Effector CD4-positive, alpha-beta T cell (primary cell): ENCODE results near the gene PIRT. TPM values are rescaled to one million over a fixed set of nuclear protein-coding genes. Genes with fewer than 3 reads are reported as not detected.
A peak's percentile ranks its signal among the peaks of the same experiment; 100 is the strongest.
"Not testable (repeated sequence)": the region's sequence is repeated elsewhere in the genome, so short reads cannot be mapped to it uniquely, and the experiment has no call there.

Source experiments
- DNase-seq: peaks from one replicate; pipeline ENCODE4 v3.0.0-alpha.2; 2020
- total RNA-seq: gene quantifications from one replicate; lab custom pipeline; 2026; lab: John Stamatoyannopoulos, UW

PIRT gene
- total RNA-seq: not detected

GRCh38 chr17:10837921-10838320 is at the start of gene PIRT:
Gene PIRT, minus strand, starts transcription at chr17:10838087. Its CDS starts 12,442 bp downstream, at chr17:10825645.
- DNase-seq: no peak

DNA sequence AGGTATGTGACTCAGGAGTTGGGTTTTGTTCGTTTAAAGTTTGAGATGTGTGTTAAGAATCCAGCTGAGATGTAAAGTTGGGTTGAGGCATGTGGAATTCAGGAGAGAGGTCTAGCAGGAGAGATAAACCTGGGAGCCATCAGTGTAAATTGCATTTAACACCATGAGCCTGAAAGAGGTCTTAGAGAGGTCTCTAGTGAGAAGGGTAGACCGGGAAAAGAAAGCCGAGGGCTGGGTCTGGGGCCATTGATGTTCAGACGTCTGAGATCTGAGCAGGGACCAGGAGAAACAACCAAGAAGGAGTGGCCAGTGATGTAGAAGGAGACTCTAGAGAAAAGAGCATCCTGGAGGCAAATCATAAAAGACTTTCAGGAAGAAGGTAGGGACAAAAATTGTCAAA is 44.1 kb upstream of the PIRT start:
- no peak for DNase-seq

DNA sequence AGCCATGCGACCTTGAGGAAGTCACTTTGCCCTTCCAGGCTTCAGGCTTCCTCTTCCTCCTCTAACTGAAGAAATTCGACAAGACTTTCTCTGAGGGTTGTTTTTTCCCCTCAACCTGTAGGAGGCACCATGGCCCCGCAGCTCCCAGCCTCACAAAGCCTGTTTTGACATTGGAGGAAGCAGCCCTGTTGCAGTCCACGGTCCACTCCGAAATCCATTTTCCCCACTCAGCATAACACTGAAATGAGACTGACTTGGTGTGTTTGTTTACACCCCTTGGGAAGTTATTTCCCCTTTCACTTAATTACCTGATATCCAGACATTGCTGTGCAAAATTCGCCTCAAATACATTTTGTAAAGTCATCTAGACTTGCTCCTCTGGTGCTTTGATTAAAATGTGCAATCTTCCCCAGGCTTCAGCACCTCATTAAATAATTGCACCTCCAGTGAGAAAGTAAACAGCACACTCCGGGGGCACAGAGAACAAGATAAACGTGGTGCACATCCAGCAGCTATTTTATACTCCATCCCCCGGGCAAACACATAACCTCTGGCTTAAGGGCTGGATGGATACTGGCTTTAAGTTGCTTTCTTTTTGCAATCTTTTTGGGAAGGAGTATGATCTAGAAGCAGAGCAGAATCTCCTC is 41.4 kb upstream of the PIRT start:
- DNase-seq: no peak

- no peak for DNase-seq
Observed at GRCh38 chr17:10875984-10876555, 38.2 kb upstream of the PIRT start.

DNA sequence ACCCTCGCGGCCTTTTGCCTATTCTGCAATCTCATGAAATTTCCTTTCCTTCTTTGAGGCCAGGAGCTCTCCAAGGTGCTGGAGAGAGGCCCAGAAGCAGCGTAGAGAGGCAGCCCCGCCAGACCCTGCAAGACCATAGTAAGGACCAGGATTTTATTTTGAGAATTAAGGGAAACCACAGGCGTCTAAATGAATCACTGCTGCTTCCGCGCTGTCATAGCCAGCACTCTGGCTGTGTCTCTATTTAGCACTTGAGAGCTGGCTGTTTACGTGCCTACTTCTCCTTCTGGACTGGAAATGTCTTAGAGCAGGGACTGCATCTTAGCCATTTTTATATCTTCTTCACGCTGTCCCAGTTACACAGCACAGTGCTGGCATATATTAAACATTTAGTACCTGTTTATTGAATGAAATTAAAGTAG is 37.6 kb upstream of the PIRT start:
- DNase-seq: no peak

DNA sequence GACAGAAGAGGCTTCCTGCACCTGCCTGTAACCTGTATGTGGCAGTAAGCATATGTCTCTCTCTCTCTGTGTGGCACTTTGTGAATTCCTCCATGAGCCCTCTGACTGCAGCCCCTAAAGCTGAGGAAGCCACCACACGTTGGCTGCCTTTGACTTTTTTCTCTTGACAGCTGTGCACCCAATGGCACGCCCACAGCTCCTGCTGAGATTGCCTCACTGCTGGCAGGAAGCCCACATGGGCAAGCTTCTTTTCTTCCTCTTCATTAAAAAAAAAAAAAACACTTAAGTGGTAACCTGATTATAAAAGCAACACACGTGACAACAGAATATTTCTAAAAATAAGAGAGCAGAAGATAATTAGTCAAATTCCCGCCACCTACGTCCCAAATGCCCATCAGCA is 34.0 kb upstream of the PIRT start:
- no peak for DNase-seq

DNA sequence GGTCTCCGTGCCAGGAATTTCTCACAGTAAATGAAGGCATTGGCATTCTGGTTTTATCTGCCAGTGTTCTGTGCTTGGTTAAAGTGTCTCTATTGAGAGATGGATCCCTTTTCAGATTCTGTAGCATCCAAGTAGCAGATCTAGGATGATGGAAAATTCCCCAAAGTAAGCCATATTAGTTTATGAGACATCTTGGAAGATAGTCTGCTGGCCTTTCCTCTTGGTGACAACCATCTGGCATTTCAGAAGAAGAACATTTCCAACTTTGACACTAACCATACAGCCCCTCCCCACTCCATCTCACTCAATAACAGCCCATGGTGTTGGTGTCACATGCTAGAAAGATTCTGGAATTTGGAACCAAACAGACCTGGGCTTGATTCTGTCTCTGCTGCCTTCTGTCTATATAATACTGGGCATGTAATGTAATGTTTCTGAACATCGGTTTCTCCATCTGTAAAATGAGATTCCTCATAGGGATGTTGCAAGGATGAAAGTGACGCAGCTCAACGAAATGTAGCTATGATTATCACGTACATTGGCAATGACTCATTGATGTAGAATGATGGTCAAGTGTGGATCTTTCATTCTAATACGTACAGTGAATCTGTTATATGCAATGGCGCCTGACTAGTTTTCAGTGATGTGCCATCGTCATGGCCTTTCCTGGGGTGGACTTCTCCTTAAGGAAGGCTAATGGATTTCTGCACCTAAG is 32.6 kb upstream of the PIRT start:
- DNase-seq: no peak

GRCh38 chr17:10868744-10869143 is 30.9 kb upstream of the PIRT start:
- DNase-seq: not testable (repeated sequence)

DNA sequence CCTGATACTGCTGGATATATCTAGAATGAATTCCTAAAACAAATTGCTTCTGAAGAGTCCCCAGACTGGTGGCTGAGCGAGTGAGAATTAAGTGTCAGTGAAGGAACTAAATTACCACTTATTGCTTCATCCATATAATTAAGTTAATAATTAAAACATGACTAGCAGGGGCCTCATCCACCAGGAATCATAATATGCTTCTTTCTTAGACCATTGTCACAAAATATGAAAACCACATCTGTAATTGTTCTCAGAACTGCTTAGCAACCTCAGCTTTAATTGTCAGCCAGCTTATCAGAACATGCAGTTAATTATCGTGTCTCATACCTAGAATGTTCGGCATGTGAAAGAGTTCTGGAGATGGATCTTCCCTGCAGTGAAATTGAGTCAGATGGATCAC is 21.2 kb upstream of the PIRT start:
- no peak for DNase-seq

DNA sequence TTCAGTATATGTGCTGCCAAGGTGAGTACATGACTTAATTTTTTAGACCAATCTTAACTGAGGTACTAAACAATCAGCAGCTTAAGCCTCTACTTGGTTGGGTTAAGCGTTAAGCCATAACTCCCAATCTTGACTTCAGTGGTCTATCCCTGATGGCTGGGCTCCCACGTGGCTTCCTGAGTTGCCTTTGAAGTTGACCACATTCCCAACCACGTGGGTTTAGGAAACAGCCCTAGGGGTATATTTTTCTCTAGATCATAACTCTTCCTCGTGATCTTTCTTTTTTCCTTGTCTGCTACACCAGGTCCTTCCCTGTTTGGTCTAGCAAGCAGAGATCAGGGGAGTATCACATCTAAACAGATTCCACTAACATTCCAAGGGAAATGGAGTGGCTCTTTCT is 20.1 kb upstream of the PIRT start:
- DNase-seq: no peak

GRCh38 chr17:10846636-10847035 is 8.7 kb upstream of the PIRT start:
- DNase-seq: not testable (repeated sequence)

DNA sequence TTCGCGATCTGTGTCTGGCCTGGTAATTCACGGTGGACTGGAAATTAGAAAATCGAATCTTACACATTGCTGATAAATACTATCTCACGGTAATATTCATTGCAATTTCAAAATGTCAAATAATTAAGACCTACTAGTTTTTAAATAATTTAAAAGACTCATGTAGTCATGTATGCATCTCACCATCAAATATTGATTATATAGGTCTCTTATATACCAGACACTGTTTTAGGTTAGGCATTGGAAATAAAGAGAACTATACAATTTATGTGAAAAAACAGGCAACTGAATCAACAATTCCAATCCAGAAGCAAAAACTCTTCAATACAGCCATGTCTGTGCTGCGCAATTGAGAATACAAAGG is 7.5 kb upstream of the PIRT start:
- DNase-seq: no peak

DNA sequence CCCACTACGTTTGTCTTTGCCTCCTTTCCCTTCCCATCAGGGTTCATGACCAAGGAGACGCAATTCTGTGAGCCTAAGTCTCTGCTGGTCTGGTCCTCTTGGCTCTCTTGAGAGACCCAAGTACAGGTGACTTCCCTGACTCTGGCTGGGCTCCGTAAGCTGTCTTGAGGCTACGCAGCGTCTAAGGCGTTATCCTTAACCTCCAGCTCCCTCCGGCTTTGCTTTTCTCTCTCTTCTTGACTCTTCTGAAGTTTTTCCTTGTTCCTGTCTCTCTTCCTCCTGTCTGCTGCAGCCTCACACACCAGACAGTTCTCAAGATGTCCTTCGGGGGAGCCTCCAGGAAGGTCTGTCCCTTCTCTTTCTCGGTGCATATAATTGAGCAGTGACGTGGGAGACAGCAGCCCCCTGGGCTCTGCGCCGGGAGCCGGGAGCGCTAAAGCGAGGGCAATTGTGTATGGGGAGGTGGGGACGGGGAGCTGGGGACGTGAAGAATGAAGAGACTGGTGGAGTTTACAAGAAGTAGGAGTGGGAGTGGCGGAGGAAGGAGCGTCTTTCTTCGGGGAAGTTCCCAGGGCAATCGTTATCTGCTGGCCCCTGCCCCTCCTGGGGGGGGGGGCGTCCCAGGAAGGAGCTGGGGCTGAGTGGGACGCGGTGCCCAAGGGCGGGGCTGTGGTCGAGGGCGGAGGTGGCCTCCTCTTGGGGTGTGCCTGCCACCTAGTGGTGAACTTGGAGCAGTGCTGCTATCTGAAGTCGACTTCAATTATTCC is 6.9 kb upstream of the PIRT start:
- peak; percentile 49 for DNase-seq

GRCh38 chr17:10843811-10844210 is 5.9 kb upstream of the PIRT start:
- no peak for DNase-seq

DNA sequence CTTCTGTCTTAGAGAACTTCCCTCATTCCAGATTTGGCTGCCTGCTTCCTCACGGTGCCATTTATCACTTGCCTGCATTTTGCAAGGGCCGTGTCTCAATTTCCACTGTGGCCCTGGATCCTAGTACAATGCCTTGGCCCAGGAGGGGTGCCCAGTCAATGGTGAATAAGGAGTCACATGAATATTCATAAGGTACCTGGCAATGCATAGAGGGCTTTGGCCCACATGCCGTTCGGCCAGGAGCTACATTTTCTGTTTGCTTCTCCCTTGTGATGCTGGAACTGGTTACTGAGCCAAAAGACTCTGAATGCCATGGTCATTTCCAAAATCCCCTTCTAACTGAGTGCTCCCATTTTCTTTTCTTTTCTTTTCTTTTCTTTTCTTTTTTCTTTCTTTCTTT is 4.8 kb upstream of the PIRT start:
- no peak for DNase-seq

DNA sequence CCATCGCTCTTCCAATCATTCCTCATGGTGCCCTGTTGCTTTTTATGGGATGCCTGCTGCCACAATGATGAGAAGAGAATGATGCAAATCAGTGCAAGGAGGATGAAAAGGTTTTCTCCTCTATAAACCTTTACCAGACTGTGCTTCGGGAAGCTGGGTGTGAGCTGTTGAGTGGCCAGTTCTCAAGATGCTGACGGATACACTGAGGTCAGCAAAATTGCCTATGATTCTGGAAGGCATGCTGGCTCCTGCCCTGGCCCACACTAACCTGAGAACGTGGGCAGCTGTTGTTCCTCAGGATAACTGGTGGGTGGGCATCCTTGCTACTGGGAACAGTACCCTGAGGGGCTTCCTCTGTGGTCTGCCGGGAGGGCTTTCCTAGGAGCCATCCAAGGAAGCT is 795 bp upstream of the PIRT start:
- DNase-seq: no peak

DNA sequence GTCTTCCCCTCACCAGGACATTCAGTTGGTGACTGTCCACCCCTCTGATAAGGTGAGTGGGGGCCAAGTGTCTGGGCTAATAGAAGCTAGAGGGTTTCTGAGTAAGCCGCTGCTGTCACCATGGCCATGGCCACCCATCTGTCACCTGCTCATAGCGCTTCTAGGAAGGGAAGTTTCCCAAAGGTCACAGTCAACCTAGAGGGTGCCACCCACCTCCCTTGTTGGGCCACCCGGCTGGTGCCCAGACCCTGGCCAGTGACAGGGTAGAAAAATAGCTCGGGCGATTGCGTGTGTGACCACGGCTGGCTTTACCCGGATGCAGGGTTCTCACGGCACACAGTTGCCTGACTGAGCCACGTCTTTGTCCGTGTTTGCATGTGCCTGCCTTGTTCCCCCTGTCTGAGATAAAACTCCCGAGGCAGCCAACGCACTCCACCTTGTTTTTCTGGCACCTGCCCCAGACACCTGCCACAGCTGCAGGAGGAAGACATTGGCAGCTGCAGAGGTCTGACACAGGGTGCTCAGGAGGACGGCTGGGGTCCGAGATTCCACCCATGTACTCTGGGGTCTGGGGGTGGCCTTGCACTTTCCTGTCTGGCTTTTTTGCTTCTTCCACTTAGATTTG is 809 bp downstream of the PIRT start:
- DNase-seq: no peak

GRCh38 chr17:10836145-10836544 is 1.7 kb downstream of the PIRT start:
- no peak for DNase-seq

- no peak for DNase-seq
Observed at GRCh38 chr17:10831696-10832095, 6.2 kb downstream of the PIRT start.

DNA sequence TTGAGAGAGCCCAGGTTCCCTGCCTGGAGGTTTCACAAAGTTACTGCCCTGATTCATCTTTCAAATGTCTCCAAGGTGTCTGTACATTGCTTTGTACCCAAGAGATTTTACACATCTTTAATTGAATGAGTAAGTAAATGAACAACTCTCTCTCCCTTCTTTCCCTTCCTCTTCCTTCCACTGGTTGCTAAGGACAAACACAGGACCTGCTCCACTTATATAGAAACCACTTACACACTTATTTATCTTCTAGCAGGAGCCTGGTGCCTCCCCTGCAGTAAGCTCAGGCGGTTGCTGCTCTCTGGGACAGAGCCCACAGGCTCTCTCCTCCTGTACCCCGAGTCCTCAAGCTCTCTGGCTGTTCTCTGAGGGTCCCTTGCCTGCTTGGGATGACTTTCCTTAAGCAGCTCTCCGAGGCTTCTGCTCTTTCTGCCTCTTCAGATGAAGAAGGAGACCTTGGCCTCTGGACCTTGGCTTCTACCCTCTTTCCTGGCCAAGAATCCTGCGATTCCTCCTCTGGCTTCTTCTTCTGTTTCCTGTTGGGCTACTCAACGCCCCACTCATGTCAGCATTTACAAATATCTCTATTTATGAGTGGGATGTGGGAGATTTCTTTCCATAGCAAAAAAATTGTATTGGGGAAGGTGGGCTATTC is 9.9 kb downstream of the PIRT start:
- DNase-seq: no peak

DNA sequence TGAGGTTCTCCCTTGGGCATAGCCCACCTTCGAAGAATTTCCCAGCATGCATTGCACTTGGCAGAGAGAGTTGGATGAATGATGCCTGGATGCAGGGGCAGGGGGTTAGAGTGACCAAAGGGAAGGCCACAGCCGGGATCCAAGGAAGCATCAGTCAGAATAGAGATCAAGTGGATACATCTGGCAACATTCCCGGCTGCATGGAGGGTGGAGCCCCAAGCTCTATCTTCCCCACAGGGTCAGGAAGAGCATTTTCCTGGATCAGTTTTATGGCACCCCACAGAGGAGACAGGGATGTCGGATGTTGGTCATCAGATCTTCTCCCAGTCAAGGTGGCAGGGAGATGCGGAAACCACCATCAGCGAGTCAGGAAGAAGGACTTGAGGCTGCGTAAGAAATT is 13.0 kb downstream of the PIRT start:
- DNase-seq: no peak

DNA sequence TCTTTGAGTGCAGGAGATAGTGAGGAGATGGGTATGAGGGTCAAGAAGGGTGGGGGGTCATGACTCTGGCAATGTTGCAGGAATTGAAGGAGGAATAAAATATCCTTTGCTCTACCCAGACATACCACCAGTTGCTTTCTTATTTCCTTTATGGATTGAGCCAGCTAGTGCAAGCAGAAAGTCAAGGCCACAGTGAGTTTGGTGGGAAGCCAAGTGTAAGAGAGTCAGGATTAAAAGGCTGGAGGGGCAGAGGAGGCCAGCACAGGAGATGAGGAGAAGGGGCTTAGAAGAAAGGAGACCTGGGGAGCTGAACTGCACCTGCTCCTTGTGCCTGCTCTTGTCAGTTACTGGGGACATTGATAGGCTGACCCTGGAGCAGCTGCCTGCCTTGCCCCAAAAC is 16.1 kb downstream of the PIRT start:
- no peak for DNase-seq

DNA sequence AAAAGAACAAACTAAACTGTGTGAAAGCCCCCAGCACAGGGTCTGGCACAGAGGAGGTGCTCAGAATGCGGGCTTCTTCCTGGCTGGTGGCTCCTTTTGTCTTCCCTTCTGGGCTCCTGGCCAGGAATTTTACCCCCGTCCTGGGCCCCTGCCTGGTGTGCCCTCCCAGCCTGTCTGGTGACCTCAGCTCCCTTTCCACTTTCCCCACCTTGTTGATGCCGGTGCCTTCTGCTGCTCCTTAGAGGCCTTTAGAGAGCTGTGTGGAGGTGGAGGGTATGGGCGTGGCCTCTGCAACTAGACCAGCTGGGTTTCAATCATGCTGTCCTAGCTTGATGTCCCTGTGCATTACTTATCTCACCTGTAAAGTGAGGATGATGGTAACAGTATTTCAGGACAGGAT is 16.8 kb downstream of the PIRT start:
- no peak for DNase-seq
